Activated B cell treated with CpG ODN at 0.5 μM for 24 hours (primary cell): ENCODE results near the gene CD4. TPM values are rescaled to one million over a fixed set of nuclear protein-coding genes. Genes with fewer than 3 reads are reported as not detected.

Experiments used
- ATAC-seq: fragments of 200-7000 bp; cut with Tn5 transposase; one replicate; pipeline ENCODE4 v1.10.0; 2021; ENCODE audit warnings: low read depth, mild to moderate bottlenecking, moderate library complexity
- CTCF ChIA-PET: fragments of 350-600 bp; sonication (Branson Sonifier 250); formaldehyde crosslinking; loops from one replicate; lab custom pipeline; 2021; ENCODE audit warnings: antibody characterized with exemption; lab: Charles Lee
- POLR2A ChIA-PET: fragments of 350-600 bp; sonication (Branson Sonifier 250); formaldehyde crosslinking; loops from one replicate; lab custom pipeline; 2021; ENCODE audit warnings: antibody characterized with exemption; lab: Charles Lee
- DNase-seq: peaks from one replicate; pipeline ENCODE4 v3.0.0; 2022
- H3K27ac Mint-ChIP-seq: one replicate; pipeline ENCODE4 v1.8.0; 2020; ENCODE audit warnings: mixed read lengths
- H3K27me3 Mint-ChIP-seq: one replicate; pipeline ENCODE4 v1.8.0; 2021; ENCODE audit warnings: mixed read lengths
- H3K36me3 Mint-ChIP-seq: one replicate; pipeline ENCODE4 v1.8.0; 2021; ENCODE audit warnings: low read depth, mixed read lengths
- H3K4me1 Mint-ChIP-seq: one replicate; pipeline ENCODE4 v1.8.0; 2021; ENCODE audit warnings: mixed read lengths
- H3K4me3 Mint-ChIP-seq: one replicate; pipeline ENCODE4 v1.8.0; 2020; ENCODE audit warnings: mild to moderate bottlenecking, mixed read lengths
- H3K9me3 Mint-ChIP-seq: one replicate; pipeline ENCODE4 v1.8.0; 2020; ENCODE audit warnings: mixed read lengths
- CTCF ChIP-seq: fragments of 200-600 bp; IDR thresholded peaks from one replicate; pipeline ENCODE4 v1.8.0; 2022; ENCODE audit warnings: antibody characterized with exemption, mild to moderate bottlenecking
- intact Hi-C: fragments of 100-400 bp; cut with micrococcal nuclease; formaldehyde crosslinking; loops from one replicate; pipeline ENCODE4 v1.15.1; 2024
- total RNA-seq: library from RNA; stranded (reverse); gene quantifications from 2 replicates; pipeline ENCODE4 v1.2.3, GENCODE V29; 2022

CD4 gene
- total RNA-seq, 1 donor from 2014 or later: 0.22 TPM

GRCh38 chr12:6747216-6747615 lies 42.1 kb upstream of the CD4 start:
- DNase-seq: no peak
- no peak overlapping the region for H3K4me3 Mint-ChIP-seq
- ChIA-PET CTCF (interaction anchor here (0.6 kb wide), 1 partner anchor 19 kb away, joined by 3 read pairs; the partner anchor contains the start of gene PTMS), POLR2A (interaction anchor here (0.6 to 3.3 kb wide), 2 partner anchors 23 to 197 kb away, joined by 4 to 18 read pairs; partner anchors contain the start of gene COPS7A)
- peaks cover 51% of the 10 kb centered on the region for H3K36me3 Mint-ChIP-seq
- H3K9me3 Mint-ChIP-seq: peaks cover 4% of the 10 kb centered on the region
- no peaks in the 10 kb centered on the region for H3K27me3 Mint-ChIP-seq
- H3K27ac Mint-ChIP-seq: peak overlapping the region; percentile 66
- intact Hi-C loops: no loop called here
- H3K4me1 Mint-ChIP-seq: peaks cover 29% of the 10 kb centered on the region
- TF ChIP-seq CTCF: no peak
- no peak for ATAC-seq

GRCh38 chr12:6748761-6749160 lies 40.6 kb upstream of the CD4 start:
- ATAC-seq (no peak), DNase-seq (no peak)
- intact Hi-C loops: no loop called here
- POLR2A ChIA-PET: no interaction called here
- CTCF ChIA-PET: no interaction called here
- Mint-ChIP-seq H3K27me3 (no peaks in the 10 kb centered on the region), H3K9me3 (no peaks in the 10 kb centered on the region), H3K27ac (no peak overlapping the region), H3K4me1 (peaks cover 36% of the 10 kb centered on the region), H3K36me3 (peaks cover 53% of the 10 kb centered on the region), H3K4me3 (no peak overlapping the region)
- TF ChIP-seq CTCF: no peak

- no peaks in the 10 kb centered on the region for H3K27me3 Mint-ChIP-seq
- ATAC-seq (no peak), DNase-seq (no peak)
- TF ChIP-seq CTCF: no peak
- POLR2A ChIA-PET: no interaction called here
- H3K27ac Mint-ChIP-seq: no peak overlapping the region
- intact Hi-C loops: loop anchor here (5.0 kb wide), 1 partner anchor 192 kb away; the partner anchor contains the start of genes C12orf57 and RNU7-1
- H3K4me3 Mint-ChIP-seq: no peak overlapping the region
- H3K4me1 Mint-ChIP-seq: peaks cover 30% of the 10 kb centered on the region
- H3K9me3 Mint-ChIP-seq: no peaks in the 10 kb centered on the region
- peaks cover 53% of the 10 kb centered on the region for H3K36me3 Mint-ChIP-seq
- CTCF ChIA-PET: no interaction called here
Measured at GRCh38 chr12:6750506-6750905, 38.8 kb upstream of the CD4 start.

GRCh38 chr12:6751767-6752166 lies 37.6 kb upstream of the CD4 start:
- Mint-ChIP-seq H3K9me3 (no peaks in the 10 kb centered on the region), H3K27ac (peak overlapping the region; percentile 99), H3K27me3 (no peaks in the 10 kb centered on the region), H3K4me1 (peaks cover 20% of the 10 kb centered on the region), H3K4me3 (peak overlapping the region; percentile 93), H3K36me3 (peaks cover 48% of the 10 kb centered on the region)
- no peak for TF ChIP-seq CTCF
- DNase-seq (no peak), ATAC-seq (no peak)
- CTCF ChIA-PET: interaction anchor here (2.6 to 3.7 kb wide), 2 partner anchors 14 to 73 kb away, joined by 15 to 64 read pairs; partner anchors contain the start of gene PTMS
- intact Hi-C loops: loop anchor here (2.0 to 5.0 kb wide), 3 partner anchors 55 to 357 kb away; partner anchors contain the start of genes C12orf57, C1RL and RNU7-1
- POLR2A ChIA-PET: interaction anchor here (0.5 to 4.3 kb wide), 10 partner anchors 14 to 1279 kb away, joined by 3 to 94 read pairs (median 20); partner anchors contain the start of genes CDCA3, COPS7A, LPAR5 and PTMS

- ChIA-PET CTCF (interaction anchor here (0.8 to 3.7 kb wide), 12 partner anchors 14 to 181 kb away, joined by 3 to 64 read pairs (median 8); partner anchors contain the start of genes COPS7A, LAG3, P3H3 and PTMS), POLR2A (interaction anchor here (0.5 to 4.3 kb wide), 50 partner anchors 9 to 1278 kb away, joined by 3 to 94 read pairs (median 6); partner anchors contain the start of genes C12orf57, CDCA3, COPS7A and GAPDH)
- TF ChIP-seq CTCF: no peak
- no peaks in the 10 kb centered on the region for H3K9me3 Mint-ChIP-seq
- intact Hi-C loops: loop anchor here (2.0 to 5.0 kb wide), 3 partner anchors 56 to 356 kb away; partner anchors contain the start of genes C12orf57, C1RL and RNU7-1
- H3K36me3 Mint-ChIP-seq: peaks cover 44% of the 10 kb centered on the region
- peaks cover 15% of the 10 kb centered on the region for H3K4me1 Mint-ChIP-seq
- DNase-seq (no peak), ATAC-seq (peak; percentile 0)
- peak overlapping the region; percentile 93 for H3K4me3 Mint-ChIP-seq
- H3K27me3 Mint-ChIP-seq: no peaks in the 10 kb centered on the region
- H3K27ac Mint-ChIP-seq: peak overlapping the region; percentile 99
Measured at GRCh38 chr12:6752167-6752920, 37.0 kb upstream of the CD4 start.
